Osteocyte (in vitro differentiated cells): ENCODE measurements around the gene FUT6. TPM values are rescaled to one million over a fixed set of nuclear protein-coding genes. Genes with fewer than 3 reads are reported as not detected.

ENCODE experiments used
- DNase-seq: peaks from one replicate; pipeline ENCODE4 v3.0.0; 2021; ENCODE audit warnings: mixed read lengths; ENCODE audit not compliant: unreplicated experiment; ENCODE audit errors: extremely low spot score
- H3K27ac Mint-ChIP-seq: one replicate; pipeline ENCODE4 v1.8.0; 2021; ENCODE audit warnings: mild to moderate bottlenecking, mixed read lengths; ENCODE audit not compliant: unreplicated experiment
- H3K27me3 Mint-ChIP-seq: one replicate; pipeline ENCODE4 v1.8.0; 2021; ENCODE audit warnings: mixed read lengths; ENCODE audit not compliant: unreplicated experiment
- H3K36me3 Mint-ChIP-seq: one replicate; pipeline ENCODE4 v1.8.0; 2021; ENCODE audit warnings: mixed read lengths; ENCODE audit not compliant: unreplicated experiment
- H3K4me1 Mint-ChIP-seq: one replicate; pipeline ENCODE4 v1.8.0; 2021; ENCODE audit warnings: mixed read lengths; ENCODE audit not compliant: unreplicated experiment
- H3K4me3 Mint-ChIP-seq: one replicate; pipeline ENCODE4 v1.8.0; 2021; ENCODE audit warnings: mild to moderate bottlenecking, moderate library complexity, mixed read lengths; ENCODE audit not compliant: unreplicated experiment
- H3K9me3 Mint-ChIP-seq: one replicate; pipeline ENCODE4 v1.8.0; 2021; ENCODE audit warnings: mixed read lengths; ENCODE audit not compliant: unreplicated experiment
- CTCF ChIP-seq: fragments of 200-600 bp; sonication (generic); IDR thresholded peaks from 2 replicates; pipeline ENCODE4 v1.5.0; 2021; ENCODE audit warnings: antibody characterized with exemption, mild to moderate bottlenecking, moderate library complexity
- total RNA-seq: library from RNA; stranded (reverse); gene quantifications from 2 replicates; pipeline ENCODE4 v1.2.1, GENCODE V29; 2021

FUT6 gene
- total RNA-seq, 1 donor from 2014 or later: not detected

- Mint-ChIP-seq H3K27ac (no peak within 1 kb of the TSS), H3K4me3 (peak within 1 kb of the TSS; percentile 64), H3K27me3 (peaks cover 31% of the 10 kb centered on the region), H3K9me3 (no peaks in the 10 kb centered on the region), H3K36me3 (no peaks in the 10 kb centered on the region), H3K4me1 (peaks cover 5% of the 10 kb centered on the region)
- DNase-seq: no peak
- TF ChIP-seq CTCF: no peak
Observed at GRCh38 chr19:5804516-5805461, 34.7 kb downstream of the FUT6 start, which contains the start of gene NRTN. Gene NRTN (plus strand): TSS chr19:5805067. CDS start chr19:5824166, 19,099 bp downstream.

- Mint-ChIP-seq H3K27me3 (peaks cover 32% of the 10 kb centered on the region), H3K4me3 (peak overlapping the region; percentile 64), H3K4me1 (peaks cover 5% of the 10 kb centered on the region), H3K27ac (no peak overlapping the region), H3K9me3 (no peaks in the 10 kb centered on the region), H3K36me3 (no peaks in the 10 kb centered on the region)
- peak; percentile 96 for DNase-seq
- TF ChIP-seq CTCF: peak; percentile 95
Observed at GRCh38 chr19:5803752-5804515, 35.6 kb downstream of the FUT6 start.

- Mint-ChIP-seq H3K27ac (no peak overlapping the region), H3K4me3 (peak overlapping the region; percentile 64), H3K36me3 (no peaks in the 10 kb centered on the region), H3K9me3 (no peaks in the 10 kb centered on the region), H3K27me3 (peaks cover 33% of the 10 kb centered on the region), H3K4me1 (peaks cover 5% of the 10 kb centered on the region)
- no peak for DNase-seq
- no peak for TF ChIP-seq CTCF
Observed at GRCh38 chr19:5803441-5803751, 36.1 kb downstream of the FUT6 start.

- DNase-seq: no peak
- no peak overlapping the region for H3K4me3 Mint-ChIP-seq
- no peaks in the 10 kb centered on the region for H3K9me3 Mint-ChIP-seq
- H3K27ac Mint-ChIP-seq: no peak overlapping the region
- H3K4me1 Mint-ChIP-seq: peaks cover 5% of the 10 kb centered on the region
- no peak for TF ChIP-seq CTCF
- H3K36me3 Mint-ChIP-seq: no peaks in the 10 kb centered on the region
- H3K27me3 Mint-ChIP-seq: peaks cover 27% of the 10 kb centered on the region
Observed at GRCh38 chr19:5801796-5802619, 37.5 kb downstream of the FUT6 start.
